ENCODE results near the gene NUDT1.
"Not testable (repeated sequence)": the region's sequence is repeated elsewhere in the genome, so short reads cannot be mapped to it uniquely, and the experiment has no call there.

The NUDT1 gene

DNA sequence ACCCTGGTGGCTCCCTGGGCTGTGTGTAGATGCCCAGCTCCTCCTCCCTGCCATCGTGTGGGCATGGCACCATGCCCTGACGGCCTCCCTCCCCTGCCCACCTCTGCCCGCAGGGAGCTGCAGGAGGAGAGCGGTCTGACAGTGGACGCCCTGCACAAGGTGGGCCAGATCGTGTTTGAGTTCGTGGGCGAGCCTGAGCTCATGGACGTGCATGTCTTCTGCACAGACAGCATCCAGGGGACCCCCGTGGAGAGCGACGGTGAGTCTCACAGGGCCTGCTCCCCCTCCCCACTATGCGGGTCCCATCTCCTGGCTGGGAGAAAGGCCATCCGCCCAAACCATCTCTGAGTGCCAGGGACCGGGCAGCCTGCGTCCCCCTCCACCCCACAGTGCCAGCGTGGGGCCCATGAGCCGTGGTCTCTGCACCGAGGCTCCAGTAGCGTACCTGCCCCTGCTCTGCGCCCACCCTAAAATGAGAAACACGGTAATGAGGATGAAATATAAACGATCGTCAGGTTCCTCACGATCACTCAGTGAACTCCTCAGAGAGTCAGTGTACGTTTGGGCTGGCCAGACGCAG is 7.8 kb downstream of the NUDT1 start:
- DNase-seq (ENCODE audit: low spot score) = no peak

DNA sequence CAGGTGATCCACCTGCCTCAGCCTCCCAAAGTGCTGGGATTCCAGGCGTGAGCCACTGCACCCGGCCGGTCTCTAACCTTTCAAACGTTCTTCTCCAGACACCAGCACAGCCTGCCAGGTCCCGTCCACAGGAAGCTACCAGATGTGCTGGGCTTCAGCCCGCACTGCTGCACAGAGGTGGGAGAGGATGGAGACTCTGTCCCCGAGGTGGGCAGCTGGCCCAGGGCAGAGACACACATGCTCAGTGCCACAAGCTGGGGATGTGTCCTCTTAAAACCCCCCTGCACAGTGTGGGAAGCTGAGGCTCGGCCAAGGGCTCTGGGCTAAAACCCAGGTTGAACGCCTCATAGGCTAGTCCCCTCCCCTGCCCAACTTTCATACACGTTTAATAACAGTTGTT is 9.4 kb downstream of the NUDT1 start:
- DNase-seq (ENCODE audit: low spot score) = no peak

DNA sequence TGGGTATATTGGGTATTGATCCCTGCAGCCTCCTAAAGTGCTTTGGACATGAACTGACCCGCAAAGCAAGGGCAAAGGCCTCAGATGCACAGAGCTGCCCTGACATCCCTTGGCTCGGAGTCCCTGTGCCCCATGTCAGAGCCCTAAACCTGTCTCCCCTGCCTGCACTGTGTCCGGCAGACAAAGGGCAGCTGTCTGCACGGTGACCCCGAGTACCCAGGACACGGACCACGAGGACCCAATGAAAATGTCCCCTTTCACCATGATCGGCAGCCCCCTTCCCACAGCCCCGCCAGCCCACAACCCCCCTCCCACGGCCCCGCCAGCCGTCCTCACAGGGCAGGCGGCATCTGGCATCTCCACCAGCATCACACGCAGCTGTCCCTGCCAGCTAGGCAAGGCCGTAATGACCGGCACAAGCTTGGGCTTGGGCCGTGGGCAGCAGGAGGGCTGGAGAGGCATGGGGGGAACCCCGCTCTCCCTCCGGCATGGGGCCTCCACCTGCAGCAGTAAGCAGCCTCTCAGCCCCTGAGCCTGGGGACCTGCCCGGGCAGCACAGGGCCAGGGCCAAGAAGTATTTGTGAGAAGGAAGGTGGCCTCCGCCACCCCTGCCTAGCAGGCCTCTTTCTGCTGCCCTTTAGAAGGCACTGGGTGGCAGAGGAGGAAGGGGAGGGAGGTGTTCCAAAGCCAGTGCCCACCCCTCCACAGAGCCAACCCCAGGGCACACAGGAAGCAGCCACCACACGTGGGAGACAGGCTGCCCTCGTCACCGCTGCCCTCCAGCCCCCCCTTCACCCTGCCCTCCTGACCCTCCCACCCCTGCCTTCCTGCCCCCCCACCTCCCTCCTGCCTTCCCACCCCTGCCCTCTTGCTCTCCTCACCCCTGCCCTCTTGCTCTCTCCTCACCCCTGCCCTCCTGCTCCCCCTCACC is 10.1 kb downstream of the NUDT1 start:
- no peak for DNase-seq (ENCODE audit: low spot score)

DNA sequence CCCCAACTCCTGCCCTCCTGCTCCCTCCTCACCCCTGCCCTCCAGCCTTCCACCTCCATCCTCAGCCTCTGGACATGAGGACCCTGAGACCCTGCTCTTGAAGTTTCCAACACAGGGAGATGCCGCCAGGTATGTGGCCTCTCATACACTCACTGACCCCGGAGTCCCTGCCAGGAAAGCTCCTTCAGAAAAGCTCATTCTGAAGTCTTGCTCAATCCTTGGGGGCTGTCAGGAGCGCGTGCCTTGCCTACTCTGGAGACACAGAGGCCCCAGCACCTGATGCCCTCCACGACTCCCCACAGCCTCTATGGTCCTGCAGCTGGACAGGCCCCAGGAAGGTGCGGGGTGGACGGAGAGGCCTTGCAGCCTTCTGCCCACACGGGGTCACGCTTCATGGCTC is 11.0 kb downstream of the NUDT1 start:
- no peak for DNase-seq (ENCODE audit: low spot score)

DNA sequence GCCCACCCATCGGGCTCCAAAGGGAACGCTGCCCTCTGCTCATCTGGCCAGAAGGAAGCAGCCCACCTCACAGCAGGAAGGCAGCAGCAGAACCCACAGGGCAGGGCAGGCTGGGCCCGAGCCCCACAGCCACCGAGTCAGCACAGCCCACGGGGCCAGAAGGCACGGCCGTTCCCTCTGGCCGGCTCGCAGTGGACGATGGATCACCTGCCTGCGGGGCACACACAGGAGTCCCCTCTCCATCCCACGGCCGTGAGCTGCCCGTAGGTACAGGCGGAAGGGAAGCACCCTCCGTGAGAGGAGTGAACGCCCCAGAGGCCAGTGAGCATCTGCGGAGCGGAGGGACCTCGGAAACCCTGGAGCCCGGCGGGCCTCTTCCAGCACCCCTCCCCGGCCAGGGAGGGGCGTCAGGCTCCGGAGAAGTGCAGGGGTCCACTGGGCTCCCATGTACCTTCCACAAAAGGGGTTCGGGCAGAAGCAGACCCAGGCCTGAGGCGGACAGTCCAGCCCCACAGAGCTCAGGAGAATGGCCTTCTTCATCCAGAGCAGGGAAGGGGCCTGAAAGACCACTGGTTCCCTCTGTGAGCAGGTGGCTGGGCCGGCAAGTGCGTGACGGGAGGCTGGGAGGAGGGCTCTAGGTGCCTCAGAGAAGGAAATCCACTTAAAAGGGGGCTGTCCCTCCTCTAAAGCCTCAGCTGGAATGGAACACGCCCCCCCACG is 11.7 kb downstream of the NUDT1 start:
- DNase-seq (ENCODE audit: low spot score) = no peak

DNA sequence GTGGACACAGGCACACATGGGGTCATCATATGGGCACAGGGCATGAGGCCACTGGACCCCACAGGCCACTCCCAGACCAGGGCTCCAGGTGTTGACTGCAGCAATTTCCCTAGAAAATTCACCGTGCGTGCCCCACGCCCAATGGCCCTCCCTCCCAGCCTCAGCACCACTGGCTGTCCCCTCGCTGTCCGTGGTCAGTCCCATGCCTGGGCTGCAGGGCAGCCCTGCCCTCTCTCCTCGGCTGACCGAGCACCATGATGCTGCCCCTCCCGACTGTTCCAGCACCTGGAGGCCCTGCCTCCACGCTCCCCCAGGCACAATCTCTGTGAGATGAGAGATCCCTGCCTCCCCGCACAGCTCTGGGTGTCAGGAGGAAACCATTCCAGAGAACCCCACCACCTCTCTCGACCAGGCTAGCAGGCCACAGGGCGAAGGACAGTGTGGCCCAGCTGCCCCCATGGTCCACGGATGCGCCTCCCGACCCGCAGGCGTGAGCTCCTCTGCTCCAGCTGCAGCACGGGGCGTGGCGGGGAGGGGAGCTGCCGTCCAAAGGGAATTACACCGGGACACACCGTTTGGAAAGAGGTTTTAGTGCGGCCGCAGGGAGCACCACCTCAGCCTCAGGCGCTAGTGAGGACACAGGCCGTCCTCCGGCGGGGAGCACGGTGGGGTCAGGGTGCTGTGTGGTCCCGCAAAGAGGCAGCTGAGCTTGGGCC is 12.6 kb downstream of the NUDT1 start:
- no peak for DNase-seq (ENCODE audit: low spot score)

DNA sequence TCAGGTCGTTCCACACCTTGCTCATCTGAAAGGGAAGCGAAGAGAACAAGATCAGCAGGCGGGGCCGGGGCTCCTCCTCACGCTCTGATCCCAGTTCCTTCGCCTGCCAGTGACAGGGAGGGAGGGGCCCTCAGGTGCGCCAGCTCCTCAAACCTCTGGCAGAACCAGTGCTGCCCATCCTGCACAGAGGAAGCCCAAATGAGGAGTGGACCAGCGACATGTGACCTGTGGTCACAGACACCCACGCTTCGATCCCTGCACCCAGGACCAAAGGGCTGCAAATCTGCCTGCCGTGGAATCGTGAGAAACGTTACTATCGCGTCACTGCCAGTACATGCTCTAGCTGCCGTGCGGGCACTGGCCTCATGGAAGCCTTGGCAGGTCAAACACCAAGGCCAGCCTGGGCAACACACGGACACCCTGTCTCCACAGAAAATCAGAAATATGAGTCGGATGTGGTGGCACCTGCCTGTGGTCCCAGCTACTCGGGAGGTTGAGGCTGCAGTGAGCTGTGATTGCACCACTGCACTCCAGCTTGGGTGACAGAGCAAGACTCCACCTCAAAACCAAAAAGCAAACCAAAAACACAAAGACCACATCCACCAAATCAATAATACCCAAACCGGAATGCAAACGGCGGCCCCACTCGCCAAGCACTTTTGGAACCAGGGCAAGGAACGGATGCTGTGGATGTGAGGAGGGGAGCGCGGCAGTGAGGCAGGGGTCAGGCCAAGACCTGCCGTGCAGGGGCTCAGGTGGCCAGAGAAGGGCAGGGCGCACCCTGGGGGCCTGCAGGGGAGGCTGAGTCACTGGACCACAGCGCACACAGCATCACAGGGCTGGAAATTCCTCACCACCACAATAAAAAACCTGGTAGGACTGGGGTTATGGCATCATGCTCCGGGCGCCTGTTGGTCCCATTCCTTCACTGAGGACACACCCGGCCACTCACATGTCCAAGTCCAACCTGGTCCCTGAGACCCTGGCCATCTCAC is 13.4 kb downstream of the NUDT1 start:
- DNase-seq (ENCODE audit: low spot score) = no peak

DNA sequence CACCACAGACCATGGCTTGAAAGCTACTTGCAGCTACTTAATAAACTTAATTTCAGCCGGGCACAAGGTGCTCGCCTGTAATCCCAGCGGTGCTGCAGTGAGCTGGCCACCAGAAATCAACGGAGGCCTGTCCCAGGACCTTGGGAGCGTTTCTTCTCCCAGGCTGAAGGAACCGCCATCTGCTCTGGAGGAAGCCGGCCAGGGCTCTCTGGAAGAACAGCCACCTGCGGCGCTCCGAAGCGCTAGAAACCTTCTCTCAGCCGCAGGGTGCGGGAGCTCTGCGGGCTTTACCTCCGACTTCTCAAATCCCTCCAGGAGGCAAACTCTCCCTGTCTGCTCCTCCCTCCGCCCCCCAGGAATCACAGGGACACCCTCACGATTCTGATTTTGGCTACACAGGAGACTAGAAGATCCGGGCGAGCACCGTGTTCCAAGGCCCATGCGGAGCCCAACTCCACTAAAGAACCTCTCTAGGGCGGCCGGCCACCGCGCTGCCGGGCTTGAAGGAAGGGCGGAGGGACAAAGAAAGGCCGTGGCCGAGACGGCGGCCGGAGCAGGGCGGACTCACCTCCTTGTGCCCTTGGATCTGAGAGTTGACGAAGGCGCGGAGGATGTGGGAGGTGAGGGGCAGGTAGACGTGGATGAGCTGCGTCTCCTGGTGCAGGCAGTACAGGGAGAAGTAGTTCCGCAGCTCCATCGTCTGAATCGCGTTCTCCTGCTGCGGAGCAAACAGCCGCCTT is 14.4 kb downstream of the NUDT1 start:
- no peak for DNase-seq (ENCODE audit: low spot score)

DNA sequence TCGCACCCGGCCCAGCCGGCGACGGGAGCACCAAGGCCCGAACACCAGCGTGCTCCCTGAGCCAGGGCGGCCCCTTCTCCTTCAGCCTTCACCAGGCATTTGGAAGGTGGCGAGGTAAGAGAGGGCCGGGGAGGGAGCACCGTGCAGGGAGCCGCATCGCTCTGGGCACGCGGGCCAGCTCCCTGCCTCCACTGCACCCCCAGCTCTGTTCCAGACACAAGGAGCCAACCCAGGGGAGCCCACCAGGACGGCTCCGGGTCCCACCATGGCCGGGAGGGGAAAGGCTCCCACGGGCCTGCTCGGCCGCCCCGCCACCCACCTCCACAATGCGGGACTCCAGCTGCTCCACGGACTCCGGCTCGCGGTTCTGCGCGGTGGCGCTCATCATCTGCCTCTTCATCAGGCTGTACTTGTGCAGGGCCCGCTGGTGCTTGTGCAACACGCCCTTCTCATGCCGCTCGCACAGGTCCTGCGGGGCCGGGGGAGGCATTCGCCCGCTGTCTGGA is 15.1 kb downstream of the NUDT1 start:
- DNase-seq (ENCODE audit: low spot score) = no peak

DNA sequence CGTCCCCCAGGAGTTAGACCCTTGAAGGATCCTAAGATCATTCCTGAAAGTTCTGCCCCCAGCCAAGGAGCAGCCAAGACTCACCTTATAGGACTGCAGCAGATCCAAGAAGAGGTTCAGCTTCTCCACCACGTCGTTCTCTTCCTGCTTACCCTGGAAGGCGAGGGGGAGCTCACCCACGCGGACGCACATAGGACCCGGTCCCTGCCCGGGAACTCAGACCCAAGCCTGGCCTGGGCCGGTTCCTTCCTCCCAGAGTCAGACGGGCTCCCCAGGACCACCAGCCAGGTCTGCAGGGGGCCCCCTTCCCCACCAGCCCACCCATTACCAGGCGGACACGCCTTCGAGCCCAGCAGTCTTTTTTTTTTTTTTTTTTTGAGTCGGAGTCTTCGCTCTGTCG is 15.6 kb downstream of the NUDT1 start:
- DNase-seq (ENCODE audit: low spot score) = no peak

DNA sequence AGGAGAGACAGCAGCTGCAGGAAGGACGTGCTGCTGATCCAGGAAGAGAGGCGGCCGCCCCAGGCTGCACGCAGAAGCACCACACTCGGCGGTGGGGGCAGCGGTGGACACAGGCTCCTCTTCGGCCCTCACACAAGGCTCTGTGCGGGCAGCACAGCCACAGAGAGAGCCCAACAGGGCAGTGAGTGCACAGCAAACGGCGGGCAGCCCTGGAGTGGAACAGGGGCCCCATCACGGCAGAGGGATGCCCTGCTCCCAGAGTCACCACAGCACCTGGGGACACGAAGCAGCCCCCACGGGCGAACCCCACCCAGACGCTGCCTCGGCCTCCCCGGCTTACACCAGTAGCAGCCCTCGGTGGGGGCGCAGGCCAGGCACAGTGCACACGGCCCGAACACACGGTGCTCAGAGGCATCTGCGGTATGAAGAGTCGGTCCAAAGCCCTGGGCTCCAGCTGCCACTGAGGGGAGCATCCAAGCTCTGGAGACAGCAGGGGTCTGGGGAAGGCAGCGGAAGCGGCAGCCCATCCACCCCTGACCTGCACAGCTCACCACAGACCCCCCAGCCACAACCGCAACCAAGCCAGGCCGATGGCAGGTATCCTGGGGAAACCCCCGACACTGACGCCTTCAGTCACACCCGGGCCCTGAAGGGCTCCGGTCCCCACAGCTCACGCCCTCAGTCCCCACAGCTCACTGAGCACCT is 16.8 kb downstream of the NUDT1 start:
- no peak for DNase-seq (ENCODE audit: low spot score)

DNA sequence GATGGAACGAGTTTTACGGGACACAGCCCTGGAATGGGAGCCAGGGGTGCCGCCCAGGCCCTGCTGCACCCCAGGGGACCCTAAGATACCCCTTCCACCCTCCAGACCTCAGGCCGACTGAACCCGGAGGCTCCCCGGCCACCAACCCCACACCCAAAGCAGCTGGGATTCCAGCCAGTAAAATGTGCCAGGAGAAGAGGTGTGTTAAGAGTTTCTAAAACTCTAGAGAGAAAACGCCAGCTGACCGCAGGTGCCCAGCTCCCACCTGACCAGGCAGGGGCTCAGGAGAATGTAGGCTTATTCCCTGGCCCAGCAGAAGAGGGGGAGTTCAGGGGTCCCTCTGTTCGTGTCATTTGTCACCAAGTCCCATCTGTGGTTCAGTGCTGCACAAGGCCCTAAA is 17.5 kb downstream of the NUDT1 start:
- DNase-seq (ENCODE audit: low spot score) = no peak

DNA sequence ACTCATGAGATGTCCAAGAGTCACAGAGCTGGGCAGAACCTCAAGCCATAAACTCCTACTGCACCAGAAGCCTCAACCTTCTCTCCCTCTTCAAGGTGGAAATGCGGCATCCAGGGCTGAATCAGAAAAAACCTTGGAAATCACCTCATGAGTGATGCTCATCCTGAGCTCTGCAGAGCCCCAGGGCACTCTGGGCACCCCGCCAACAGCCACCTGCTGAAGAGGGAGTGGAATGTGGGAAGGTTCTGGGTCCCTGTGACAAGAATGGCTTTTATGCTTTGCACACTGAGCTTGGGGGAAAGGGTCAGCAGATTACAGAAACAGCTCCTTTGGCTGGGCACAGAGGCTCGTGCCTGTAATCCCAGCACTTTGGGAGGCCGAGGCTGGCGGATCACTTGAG is 18.8 kb downstream of the NUDT1 start:
- DNase-seq (ENCODE audit: low spot score) = no peak

DNA sequence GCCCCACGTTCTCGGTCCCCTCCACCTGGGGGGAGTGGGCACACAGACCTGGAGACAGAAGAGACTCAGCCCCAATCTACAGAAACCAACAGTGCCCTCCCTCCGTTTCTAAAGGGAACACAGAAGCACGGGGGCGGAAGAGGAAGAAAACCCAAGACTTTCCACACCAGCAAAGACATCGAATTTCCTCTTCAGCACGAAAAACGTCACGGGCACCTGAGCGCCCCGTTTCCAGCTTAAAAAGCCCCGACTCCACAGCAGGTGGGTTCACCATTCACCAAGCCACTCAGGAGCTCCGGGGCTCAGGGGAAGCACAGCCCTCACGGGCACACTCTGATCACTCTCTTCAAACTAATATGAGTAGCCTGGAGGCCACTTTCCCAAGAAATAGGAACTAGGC is 19.6 kb downstream of the NUDT1 start:
- DNase-seq (ENCODE audit: low spot score) = no peak

DNA sequence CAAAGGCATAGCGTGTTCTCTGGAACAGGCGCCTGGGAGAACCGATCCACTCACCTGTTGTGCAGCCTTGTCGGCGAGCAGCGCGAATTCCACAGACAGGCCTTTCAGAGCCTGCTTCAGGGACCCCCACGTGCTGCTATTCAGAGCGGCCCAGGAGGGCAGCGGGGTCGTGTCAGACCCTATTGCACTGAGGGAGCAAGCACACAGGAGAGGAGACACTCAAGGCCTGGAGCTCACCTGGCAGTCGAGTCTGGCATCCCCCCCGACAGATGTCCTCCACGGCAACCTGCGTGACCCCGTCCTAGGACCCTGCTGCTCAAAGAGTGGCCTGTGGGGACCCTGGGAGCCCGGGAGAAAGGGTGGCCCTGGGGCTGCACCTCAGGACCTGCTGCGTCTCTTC is 21.1 kb downstream of the NUDT1 start:
- no peak for DNase-seq (ENCODE audit: low spot score)

DNA sequence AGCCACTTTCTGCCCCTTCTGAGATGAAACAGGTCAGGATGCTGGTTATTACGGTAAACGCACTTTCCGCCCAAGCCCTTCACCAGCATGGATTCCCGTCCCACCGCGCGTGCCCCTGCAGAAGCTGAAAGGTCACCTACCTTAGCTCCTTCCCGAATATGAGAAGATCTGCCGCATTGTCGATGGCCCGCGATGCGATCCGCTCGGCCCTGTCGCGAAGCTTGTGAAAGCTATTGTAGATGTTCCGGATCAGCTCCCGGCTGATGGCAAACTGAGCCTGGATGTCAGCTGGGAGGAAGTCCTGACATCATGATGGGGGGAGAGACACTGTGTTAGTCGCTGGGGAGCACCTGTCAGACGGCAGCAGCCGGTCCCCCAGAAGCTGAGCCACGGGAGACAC is 22.1 kb downstream of the NUDT1 start:
- DNase-seq (ENCODE audit: low spot score) = no peak

DNA sequence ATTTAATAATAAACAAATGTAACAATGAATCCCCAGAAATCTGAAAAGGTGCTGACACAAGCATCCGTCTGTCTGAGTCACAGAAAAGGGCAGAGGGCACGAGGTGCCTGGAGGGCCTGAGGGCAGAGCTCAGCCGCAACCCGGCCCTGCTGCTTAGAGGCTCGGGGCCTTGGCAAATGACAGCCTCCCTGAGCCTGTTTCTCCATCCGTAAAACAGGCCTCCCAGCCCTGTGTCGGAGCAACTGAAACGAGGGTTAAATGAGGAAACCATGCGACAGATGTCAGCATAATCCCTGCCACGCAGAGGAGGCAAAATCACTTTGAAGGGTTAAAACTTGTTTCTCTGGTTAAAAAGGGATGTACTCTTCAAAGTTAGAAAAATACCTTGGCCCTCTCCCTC is 24.9 kb downstream of the NUDT1 start:
- no peak for DNase-seq (ENCODE audit: low spot score)

DNA sequence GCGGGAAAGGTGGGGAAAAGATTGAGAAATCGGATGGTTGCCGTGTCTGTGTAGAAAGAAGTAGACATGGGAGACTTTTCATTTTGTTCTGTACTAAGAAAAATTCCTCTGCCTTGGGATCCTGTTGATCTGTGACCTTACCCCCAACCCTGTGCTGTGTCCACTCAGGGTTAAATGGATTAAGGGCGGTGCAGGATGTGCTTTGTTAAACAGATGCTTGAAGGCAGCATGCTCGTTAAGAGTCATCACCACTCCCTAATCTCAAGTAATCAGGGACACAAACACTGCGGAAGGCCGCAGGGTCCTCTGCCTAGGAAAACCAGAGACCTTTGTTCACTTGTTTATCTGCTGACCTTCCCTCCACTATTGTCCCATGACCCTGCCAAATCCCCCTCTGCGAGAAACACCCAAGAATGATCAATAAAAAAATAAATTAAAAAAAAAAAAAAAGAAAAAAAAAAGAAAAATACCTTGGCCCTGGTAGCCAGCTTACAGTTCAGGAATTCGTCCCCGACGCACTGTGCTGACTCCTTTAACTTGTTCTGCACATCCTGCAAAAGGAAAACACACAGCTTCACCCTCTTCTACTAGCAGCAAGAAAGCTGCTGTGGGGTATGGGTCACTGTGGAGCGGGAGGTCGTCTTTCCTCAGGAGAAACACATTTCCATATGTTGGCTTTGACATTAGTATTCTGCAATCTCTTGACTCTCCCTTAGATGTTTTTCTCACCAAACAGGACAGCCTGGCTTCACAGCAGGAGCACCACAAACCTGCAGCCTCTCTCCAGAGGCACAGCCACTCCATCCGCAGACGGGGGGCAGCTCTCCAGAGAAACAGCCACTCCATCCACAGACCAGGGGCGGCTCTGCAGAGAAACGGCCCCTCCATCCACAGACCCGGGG is 27.3 kb downstream of the NUDT1 start:
- DNase-seq (ENCODE audit: low spot score) = not testable (repeated sequence)
